ENCODE data around the gene CDK12. TPM values are rescaled to one million over a fixed set of nuclear protein-coding genes. Genes with fewer than 3 reads are reported as not detected.
"Not testable (repeated sequence)": the region's sequence is repeated elsewhere in the genome, so short reads cannot be mapped to it uniquely, and the experiment has no call there.

CDK12 gene
- 48.9 and 50.4 TPM in 2 replicates for total RNA-seq (2014; rRNA removed; shearing (Covaris generic))

DNA sequence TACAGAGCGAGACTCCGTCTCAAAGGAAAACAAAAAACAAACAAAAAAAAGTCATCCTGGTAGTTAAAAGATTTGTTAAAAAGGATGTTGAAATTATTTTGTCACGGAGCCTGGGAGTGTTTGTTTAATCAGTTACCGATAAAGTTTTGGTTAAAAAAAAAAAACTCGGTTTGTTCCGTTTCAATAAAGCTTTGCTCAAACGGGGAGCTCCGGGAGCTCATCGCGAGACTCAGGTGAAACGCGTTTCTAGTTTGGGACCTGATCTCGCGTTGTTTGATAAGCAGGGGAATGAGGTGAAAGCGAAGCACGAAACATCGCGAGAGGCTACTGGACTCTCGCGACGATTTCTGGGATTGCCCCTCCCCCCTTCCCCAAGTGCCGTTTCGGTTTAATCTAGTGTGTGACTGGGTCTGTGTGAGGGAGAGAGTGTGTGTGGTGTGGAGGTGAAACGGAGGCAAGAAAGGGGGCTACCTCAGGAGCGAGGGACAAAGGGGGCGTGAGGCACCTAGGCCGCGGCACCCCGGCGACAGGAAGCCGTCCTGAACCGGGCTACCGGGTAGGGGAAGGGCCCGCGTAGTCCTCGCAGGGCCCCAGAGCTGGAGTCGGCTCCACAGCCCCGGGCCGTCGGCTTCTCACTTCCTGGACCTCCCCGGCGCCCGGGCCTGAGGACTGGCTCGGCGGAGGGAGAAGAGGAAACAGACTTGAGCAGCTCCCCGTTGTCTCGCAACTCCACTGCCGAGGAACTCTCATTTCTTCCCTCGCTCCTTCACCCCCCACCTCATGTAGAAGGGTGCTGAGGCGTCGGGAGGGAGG is at the start of gene CDK12:
TSS of gene CDK12 (plus strand) at position 374 of the 813 bp plus-strand sequence. CDS start 586 bp downstream, outside the sequence.
- peak; percentile 99 for DNase-seq (ENCODE audit: low spot score)

DNA sequence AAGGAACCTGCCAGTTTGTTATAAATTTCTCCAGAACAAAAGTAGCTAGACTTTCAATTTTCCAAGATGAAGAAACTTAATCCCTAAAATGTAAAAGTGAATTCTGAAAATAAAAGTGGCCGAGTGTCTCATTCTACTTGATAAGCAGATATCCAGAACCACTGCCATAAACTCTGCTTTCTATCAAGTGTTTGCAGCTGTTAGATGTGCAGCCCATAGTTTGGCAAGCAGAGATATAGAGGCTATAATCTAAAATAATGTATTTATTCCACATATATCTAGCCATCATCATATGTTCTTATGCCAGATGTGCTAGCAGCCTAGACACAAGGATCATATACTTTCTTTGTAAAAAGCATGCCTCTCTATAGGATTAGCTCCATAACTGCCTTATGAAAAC is 45.1 kb upstream of the CDK12 start:
- no peak for DNase-seq (ENCODE audit: low spot score)

DNA sequence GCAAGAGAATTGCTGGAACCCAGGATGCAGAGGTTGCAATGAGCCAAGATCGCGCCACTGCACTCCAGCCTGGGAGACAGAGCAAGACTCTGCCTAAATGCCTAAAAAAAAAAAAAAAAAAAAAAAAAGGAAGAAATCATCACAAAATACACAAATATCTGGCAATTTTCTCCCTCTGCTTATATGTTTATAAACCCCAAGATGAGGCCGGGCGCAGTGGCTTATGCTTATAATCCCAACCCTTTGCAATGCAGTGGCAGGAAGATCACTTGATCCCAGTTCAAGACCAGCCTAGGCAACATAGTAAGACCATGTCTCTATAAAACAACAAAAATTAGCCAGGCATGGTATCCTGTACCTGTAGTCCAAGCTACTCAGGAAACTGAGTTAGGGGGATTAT is 31.7 kb upstream of the CDK12 start:
- no peak for DNase-seq (ENCODE audit: low spot score)

DNA sequence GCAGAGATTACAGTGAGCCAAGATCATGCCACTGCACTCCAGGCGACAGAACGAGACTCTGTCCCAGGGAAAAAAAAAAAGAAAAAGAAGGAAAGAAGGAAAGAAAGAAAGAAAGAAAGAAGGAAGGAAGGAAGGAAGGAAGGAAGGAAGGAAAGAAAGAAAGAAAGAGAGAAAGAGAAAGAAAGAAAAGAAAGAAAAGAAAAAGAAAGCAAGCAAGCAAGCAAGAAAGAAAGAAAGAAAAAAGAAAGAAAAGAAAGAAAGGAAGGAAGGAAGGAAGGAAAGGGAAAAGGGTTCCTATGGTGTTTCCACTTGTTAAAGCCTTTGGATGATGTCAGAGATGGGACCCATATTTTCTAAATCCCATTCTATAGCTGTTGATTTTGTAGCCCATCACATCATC is 21.4 kb upstream of the CDK12 start:
- not testable (repeated sequence) for DNase-seq (ENCODE audit: low spot score)

DNA sequence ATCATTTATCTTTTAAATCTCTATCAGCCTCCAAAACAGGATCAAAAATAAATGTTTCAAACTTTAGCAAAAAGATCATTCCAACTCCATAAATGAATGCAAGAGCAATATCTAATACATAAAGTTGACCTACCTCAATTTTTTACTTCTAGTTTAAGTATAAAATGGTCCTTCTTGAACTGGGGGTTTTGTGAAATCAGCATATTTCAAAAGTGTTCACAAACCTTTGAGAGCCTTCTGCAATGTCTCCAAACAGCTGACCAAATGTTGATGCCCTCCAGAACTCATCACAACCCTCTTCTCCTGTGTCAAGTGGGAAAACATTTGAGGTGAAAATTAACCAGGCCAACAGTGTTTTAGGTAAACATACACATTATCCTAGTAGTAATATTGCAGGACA is 18.0 kb upstream of the CDK12 start:
- DNase-seq (ENCODE audit: low spot score), result no peak

DNA sequence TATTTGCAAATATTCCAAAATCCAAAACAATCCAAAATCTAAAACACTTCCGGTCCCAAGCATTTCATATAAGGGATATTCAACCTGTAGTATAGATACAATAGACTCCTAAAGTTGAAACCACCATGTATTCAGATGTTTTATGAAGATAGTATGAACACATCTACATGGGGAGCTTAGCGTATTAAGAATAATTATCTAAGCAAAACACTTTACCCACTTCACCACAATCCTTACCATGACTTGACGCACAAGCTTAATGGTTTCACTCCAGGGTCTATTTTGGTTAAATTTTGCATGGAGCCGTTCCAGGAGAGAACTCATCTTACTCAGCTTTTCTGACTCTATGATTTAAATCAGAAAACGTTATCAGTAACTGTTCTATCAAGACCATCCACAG is 13.7 kb upstream of the CDK12 start:
- DNase-seq (ENCODE audit: low spot score), result no peak

DNA sequence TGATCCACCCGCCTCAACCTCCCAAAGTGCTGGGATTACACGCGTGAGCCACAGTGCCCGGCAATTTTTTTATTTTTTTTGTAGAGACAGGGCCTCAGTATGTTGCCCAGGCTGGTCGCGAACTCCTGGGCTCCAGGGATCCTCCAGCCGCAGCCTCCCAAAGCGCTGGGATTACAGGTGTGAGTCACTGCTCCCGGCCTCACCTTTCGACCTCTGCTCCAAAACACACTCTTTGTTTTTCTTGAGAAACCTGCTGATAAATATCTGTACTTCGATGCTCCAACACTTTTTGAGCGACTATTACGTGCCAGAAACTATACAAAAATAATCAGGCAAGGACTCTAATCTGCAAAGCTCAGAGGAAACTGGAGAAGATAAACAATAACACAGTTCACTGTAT is 11.2 kb upstream of the CDK12 start:
- peak; percentile 11 for DNase-seq (ENCODE audit: low spot score)

DNA sequence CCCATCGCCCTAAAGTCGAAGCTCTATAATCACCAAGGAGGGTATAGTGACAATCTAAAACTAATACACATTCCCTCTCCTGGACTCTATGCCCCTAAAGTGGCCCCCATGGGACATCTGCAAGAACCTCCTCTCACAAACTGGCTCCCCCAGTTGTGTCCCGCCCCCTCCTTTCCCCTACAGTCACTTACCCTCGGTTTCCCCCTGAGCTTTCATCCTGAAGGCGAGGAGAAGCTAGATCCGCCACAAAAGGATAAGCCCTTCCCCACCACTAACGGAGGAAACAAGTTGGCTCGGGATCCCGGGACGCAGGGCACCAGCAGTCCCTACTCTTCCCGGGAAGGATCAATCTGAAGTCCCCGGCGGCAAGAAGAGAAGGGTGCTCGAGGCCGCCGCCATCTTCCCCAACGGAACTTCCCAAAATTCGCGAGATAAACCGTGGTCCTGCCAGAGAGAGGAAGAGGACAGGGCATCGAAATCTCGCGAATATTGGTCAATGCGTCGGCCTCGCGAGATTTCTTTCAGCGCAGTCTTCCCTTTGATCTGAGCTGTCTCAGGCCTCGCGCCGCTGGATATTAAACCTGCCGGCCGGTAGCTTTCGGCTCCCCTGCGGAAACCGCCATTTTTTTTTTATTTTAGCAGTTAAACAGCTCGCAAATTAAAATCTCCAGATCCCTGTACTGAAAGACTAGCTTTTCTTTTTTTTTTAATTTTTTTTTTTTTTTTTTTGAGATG is 10.3 kb upstream of the CDK12 start, which contains the start of gene MED1:
TSS of gene MED1 (minus strand) at position 417 of the 735 bp plus-strand sequence. CDS start at position 216, 201 bp downstream.
- DNase-seq (ENCODE audit: low spot score), result peak; percentile 100

DNA sequence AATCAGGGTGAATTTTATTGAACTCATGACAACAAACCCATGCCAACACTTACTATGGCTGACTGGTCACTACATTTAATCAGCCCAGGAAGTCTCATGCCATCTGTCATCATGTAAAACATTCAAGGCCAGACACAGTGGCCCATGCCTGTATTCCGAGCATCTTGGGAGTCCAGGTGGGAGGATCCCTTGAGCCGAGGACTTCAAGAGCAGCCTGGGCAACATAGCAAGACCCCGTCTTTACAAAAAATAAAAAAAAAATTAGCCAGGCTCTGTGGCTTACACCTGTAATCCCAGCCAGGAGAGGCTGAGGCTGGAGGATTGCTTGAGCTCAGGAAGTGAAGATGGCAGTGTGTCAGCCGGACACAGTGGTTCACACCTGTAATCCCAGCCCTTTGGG is 5.4 kb upstream of the CDK12 start:
- DNase-seq (ENCODE audit: low spot score), result no peak

DNA sequence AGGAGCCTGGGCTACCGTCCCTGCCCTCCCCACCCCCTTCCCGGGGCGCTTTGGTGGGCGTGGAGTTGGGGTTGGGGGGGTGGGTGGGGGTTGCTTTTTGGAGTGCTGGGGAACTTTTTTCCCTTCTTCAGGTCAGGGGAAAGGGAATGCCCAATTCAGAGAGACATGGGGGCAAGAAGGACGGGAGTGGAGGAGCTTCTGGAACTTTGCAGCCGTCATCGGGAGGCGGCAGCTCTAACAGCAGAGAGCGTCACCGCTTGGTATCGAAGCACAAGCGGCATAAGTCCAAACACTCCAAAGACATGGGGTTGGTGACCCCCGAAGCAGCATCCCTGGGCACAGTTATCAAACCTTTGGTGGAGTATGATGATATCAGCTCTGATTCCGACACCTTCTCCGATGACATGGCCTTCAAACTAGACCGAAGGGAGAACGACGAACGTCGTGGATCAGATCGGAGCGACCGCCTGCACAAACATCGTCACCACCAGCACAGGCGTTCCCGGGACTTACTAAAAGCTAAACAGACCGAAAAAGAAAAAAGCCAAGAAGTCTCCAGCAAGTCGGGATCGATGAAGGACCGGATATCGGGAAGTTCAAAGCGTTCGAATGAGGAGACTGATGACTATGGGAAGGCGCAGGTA is 762 bp downstream of the CDK12 start:
- DNase-seq (ENCODE audit: low spot score), result peak; percentile 21

DNA sequence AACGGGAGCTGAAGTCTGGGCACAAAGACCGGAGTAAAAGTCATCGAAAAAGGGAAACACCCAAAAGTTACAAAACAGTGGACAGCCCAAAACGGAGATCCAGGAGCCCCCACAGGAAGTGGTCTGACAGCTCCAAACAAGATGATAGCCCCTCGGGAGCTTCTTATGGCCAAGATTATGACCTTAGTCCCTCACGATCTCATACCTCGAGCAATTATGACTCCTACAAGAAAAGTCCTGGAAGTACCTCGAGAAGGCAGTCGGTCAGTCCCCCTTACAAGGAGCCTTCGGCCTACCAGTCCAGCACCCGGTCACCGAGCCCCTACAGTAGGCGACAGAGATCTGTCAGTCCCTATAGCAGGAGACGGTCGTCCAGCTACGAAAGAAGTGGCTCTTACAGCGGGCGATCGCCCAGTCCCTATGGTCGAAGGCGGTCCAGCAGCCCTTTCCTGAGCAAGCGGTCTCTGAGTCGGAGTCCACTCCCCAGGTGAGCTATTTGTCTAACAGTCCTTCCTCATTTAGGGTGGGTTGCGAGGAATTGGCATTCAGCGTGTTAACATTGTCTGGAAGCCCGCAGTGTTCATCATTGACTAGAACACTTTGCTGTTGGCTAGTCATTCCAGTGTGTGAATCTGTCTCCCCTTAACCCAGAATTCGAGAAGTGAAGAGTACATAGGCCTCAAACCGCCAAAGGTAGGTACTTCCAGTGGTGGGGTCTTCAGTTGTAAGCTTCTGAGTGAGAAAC is 1.5 kb downstream of the CDK12 start:
- DNase-seq (ENCODE audit: low spot score), result no peak

DNA sequence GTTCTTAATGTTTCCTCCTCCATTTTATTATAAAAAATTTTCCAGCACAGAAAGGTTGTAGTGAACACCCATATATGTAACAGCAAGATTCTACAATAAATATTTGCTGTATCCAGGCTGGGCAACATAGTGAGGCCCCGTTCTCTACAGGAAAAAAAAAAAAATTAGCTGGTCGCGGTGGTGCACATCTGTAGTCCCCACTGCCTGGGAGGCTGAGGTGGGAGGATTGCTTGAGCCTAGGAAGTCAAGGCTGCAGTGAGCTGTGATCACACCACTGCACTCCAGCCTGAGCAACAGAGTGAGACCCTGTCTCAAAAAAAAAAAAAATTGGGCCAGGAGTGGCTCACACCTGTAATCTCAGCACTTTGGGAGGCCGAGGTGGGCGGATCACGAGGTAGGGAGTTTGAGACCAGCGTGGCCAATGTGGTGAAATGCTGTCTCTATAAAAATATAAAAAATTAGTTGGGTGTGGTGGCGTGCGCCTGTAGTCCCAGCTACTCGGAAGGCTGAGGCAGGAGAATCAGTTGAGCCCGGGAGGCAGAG is 3.4 kb downstream of the CDK12 start:
- not testable (repeated sequence) for DNase-seq (ENCODE audit: low spot score)

DNA sequence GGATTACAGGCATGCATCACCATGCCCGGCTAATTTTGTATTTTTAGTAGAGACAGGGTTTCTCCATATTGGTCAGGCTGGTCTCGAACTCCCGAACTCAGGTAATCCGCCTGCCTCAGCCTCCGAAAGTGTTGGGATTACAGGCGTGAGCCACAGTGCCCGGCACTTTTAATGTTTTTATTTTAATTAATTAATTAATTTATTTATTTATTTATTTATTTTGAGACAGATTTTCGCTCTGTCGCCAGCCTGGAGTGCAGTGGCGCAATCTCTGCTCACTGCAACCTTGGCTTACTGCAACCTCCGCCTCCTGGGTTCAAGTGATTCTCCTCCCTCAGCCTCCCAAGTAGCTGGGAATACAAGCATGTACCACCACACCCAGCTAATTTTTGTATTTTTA is 7.3 kb downstream of the CDK12 start:
- DNase-seq (ENCODE audit: low spot score), result not testable (repeated sequence)

DNA sequence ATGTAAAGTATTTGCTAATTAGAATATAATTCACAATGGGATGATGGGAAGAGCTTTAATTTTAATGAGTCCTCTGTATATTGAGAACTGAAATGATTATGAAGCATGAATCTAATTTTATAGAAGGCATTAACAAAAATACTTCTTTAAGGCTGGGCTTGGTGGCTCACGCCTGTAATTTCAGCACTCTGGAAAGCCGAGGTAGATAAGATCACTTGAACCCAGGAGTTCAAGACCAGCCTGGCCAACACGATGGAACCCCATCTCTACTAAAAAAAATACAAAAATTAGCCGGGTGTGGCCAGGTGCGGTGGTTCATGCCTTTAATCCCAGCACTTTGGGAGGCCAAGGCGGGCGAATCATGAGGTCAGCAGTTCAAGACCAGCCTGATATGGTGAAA is 12.0 kb downstream of the CDK12 start:
- no peak for DNase-seq (ENCODE audit: low spot score)

DNA sequence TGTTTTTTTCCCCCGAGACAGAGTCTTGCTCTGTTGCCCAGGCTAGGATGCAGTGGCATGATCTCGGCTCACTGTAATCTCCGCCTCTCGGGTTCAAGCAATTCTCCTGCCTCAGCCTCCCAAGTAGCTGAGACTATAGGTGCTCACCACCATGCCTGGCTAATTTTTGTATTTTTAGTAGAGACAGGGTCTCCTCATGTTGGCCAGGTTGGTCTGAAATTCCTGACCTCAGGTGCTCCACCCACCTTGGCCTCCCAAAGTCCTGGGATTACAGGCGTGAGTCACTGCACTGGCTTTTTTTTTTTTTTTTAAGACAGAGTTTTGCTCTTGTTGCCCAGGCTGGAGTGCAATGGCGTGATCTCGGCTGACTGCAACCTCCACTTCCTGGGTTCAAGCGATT is 18.3 kb downstream of the CDK12 start:
- DNase-seq (ENCODE audit: low spot score), result not testable (repeated sequence)

DNA sequence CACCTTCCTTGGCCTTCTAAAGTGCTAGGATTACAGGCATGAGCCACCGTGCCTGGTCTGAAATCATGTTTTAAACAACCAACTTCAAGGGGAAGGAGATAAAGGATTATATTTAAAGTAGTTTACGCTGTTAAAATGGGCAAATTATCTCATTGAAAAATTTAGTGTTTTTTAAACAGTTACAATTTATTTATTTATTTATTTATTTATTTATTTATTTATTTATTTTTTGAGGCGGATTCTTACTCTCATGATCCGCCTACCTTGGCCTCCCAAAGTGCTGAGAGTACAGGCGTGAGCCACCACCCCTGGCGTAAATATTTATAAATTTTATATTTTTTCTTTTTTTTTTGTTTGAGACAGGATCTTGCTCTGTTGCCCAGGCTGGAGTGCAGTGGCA is 22.2 kb downstream of the CDK12 start:
- DNase-seq (ENCODE audit: low spot score), result no peak

DNA sequence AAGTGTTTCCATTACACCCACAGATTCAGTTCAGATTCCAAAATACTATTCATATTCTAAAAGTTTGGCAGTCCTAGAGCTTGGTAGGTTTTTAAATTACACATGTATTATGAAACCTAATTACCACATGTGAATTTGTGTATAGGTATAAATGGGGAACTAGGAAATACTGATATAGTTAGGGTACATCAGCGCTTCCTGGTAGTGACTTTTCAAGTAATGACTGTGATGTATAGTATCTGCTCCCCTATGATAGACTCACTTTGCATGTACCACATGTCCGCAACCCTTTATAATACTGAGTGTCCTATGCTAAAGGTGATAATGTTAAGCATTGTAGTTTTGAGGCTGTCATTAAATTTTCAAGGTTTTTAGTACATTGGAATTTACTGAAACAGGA is 22.9 kb downstream of the CDK12 start:
- no peak for DNase-seq (ENCODE audit: low spot score)

DNA sequence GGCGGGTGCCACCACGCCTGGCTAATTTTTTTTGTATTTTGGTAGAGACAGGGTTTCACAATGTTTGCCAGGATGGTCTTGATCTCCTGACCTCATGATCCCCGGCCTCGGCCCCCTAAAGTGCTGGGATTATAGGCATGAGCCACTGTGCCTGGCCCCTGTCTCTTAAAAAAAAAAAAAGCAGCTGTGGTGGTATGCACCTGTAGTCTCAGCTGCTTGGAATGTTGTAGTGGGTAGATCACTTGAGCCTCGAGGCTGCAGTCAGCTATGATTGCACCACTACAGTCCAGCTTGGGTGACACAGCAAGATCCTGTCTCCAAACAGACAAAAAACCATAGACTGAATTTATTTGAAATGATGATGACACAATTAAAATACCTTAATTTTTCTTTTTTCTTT is 24.3 kb downstream of the CDK12 start:
- DNase-seq (ENCODE audit: low spot score), result peak; percentile 96

DNA sequence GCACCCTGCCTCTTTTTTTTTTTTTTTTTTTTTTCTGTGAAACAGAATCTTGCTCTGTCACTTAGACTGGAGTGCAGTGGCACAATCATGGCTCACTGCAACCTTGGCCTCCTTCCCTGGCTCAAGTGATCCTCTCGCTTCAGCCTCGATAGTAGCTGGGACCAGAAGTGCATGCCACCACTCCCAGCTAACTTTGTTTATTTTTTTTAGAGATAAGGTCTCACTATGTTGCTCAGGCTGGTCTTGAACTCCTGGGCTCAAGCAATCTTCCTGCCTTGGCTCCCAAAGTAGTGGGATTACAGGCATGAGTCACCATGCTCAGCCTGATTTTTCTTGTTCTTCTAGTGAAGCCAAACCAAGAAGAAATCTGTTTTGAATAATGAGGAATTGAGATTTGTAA is 25.0 kb downstream of the CDK12 start:
- DNase-seq (ENCODE audit: low spot score), result peak; percentile 70

DNA sequence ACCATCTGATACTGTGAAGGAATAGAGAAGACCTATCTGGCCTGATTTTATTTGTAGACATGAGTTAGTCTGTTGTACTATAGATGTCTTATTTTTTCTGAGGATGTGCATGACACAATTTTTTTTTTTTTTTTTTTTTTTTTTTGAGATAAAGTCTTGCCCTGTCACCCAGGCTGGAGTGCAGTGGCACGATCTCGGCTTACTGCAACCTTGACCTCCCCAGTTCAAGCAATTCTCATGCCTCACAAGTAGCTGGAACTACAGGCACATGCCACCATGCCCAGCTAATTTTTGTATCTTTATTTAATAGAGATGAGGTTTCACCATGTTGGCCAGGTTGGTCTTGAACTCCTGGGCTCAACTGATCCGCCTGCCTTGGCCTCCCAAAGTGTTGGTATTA is 26.2 kb downstream of the CDK12 start:
- DNase-seq (ENCODE audit: low spot score), result not testable (repeated sequence)

DNA sequence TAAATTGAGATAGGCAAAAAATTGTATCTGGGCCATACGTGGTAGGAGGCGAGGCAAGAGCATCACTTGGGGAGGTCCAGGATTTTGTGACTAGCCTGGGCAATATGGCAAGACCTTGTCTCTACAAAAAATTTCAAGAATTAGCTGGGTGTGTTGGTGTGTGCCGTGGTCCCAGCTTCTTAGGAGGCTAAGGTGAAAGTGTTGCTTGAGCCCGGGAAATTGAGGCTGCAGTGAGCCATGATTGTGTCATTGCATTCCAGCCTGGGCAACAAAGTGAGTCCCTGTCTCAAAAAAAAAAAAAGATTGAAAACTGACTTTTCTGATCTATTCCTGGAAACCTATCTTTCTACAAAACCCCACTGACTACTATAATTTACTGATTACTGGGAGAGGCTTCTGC is 26.7 kb downstream of the CDK12 start:
- no peak for DNase-seq (ENCODE audit: low spot score)
